IPS-NIHi7 (cell line): ENCODE data around the gene ISCA2.
A peak's percentile ranks its signal among the peaks of the same experiment; 100 is the strongest.
"Not testable (repeated sequence)": the region's sequence is repeated elsewhere in the genome, so short reads cannot be mapped to it uniquely, and the experiment has no call there.

Source experiments
- DNase-seq: peaks from one replicate; pipeline ENCODE4 v3.0.0; 2012; ENCODE audit warnings: mixed read lengths; ENCODE audit errors: extremely low spot score

Gene ISCA2, protein sequence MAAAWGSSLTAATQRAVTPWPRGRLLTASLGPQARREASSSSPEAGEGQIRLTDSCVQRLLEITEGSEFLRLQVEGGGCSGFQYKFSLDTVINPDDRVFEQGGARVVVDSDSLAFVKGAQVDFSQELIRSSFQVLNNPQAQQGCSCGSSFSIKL

DNA sequence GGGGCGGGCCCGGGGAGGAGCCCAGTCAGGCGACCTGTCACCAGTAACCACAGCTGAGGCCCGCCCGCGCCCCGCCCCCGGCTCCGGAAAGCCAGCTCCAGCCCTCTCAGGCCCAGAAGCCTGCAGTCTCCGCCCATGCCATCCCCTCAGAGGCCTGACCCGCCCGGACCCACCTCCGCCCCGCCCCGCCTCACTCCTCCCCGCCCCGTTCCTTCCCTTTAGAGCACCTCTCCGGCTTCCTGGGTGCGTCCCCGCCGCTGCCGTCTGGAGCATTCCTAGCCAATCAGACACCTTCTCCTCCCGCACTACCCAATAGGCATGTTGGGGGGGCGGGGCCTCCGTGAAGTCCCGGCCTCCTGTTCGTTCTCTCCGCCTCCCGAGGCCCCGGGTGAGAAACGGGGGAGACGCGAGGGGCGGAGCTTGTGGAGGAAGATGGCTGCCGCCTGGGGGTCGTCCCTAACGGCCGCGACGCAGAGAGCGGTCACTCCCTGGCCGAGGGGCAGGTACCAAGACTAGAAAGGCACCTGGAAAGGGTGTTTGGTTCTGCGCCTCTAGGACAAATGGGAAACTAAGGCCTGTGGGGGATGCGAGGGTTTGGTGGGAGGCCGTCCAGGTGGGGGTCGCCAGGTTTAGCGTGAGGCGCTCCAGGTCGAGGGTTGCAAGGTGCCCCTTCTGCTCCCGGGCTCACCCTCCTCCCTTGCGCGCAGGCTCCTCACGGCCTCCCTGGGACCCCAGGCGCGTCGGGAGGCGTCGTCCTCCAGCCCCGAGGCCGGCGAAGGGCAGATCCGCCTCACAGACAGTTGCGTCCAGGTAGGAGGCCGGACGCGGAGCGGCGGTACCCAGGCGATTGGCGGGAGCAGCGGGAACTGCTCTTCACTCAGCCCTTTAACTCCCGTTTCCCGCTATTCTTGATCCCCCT is at the start of gene ISCA2:
Gene ISCA2, plus strand, starts transcription at position 423 of the 919 bp plus-strand sequence. Its CDS starts 10 bp downstream, at position 433.
- DNase-seq: peak; percentile 99

DNA sequence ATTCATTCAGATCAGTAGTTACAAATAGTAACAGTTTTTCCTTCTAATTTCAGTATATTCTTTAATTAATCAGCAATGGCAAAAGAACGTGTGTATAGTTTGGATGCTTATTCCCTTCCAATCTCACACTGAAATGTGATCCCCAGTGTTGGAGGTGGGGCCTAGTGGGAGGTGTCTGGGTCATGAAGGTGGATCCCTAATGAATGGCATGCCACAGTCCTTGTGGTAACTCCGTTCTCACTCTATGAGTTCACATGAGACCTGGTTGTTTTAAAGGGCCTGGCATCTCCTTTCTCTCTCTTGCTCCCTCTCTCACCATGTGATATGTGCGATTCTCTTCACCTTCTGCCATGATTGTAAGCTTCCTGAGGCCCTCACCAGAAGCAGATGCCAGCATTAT is 48.7 kb upstream of the ISCA2 start:
- DNase-seq: no peak

DNA sequence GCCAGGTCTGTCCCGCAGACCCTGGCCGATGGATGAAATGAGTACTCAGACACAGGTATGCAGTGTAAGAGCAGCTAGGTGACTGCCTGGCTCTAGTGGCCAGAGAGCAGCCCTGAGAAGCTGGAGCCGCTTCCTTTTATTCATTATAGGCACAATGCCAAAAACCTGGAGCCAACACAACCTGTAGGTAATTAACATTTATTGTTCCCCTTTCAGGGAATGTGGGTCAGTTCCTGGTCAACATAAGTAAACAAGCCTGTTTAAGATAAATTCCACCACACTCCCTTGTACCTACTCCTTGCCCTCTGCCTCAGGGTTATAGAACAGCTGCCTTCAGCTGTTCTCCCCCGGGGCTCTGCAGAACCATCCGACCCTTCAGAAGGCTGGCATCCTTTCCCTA is 39.2 kb upstream of the ISCA2 start:
- DNase-seq: not testable (repeated sequence)

DNA sequence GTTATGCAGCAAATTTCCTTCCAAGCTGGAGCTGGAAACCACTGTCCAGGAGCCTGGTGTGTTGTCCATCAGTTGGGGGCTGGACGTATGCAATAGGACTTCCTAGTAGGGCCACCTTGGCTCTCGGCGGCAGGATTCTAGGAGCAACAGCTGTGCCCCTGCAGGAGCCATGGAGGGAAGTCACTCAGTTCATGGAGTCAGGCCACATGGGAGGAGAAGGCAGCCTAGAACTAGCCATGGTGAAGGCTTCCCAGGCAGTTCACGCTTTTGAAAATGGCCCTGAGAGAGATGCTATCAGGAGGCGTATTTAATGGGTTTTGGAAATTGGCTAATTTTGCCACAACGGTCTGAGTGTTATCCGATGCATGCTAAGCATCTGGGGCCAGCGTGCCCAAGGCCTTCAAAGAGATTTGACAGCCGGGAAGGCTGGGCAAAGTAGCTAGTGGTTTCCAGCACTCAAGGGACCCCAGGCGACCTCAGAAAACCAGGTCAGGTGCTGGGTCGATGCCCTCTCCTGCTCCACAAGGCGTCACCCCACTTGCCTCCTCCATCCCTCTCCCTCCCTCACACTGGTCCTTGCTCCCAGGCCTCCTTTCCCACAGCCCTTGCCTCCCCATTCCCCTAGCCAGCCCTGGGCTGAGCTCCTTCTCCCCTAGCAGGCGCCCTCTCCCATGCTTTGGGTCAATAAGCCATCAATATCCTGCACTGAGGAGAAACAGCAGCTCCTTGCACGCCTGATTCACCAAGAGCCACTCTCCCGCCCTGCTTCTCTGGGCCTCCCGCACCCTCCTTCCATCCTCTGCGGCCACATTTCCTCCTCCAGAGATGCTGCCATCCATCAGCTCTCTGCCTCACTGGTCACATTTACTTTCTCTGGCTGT is 36.6 kb upstream of the ISCA2 start:
- no peak for DNase-seq

GRCh38 chr14:74457565-74457895 is 36.0 kb upstream of the ISCA2 start:
- DNase-seq: no peak

GRCh38 chr14:74459289-74459946 is 34.1 kb upstream of the ISCA2 start:
- DNase-seq: peak; percentile 84

GRCh38 chr14:74459976-74460375 is 33.6 kb upstream of the ISCA2 start:
- no peak for DNase-seq

GRCh38 chr14:74462993-74463392 is 30.6 kb upstream of the ISCA2 start:
- DNase-seq: no peak

- no peak for DNase-seq
Measured at GRCh38 chr14:74463697-74464096, 29.9 kb upstream of the ISCA2 start.

DNA sequence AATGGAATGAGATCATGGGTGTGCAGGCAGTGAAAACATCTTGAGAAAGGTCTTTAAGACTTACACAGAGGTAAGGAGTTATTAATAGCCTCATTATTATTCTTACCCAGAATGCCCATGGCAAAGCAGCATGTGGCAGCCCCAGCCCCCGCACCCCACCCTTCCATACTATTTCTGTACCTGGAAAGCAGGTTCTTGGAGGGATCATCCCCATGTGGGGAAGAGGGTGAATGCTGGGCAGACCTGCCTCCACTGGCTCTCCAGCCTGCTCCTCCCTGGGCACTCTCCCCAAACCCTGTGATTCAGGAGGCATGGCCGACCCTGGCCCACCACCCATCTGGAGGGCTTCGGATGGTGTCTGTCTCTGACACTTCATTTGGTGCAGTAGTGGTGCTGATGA is 28.8 kb upstream of the ISCA2 start:
- no peak for DNase-seq

DNA sequence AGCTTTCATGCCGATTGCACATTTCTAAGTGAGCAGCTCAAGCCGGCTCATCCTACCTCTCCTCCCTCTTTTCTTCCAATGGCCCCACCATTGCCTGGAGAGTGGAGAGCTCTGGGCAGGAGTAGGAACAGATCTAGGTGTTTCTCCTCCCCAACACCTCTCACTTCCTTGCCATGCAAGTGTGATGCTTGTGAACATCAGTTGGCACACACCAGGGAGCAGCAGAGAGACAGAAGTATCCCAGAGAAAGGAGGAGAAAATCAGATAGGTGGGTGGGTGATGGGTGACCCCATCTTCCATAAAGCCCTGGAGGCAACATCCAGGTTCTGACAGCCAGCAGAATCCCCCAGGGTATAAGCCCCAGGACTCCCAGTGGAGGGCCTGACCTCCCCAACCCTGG is 28.2 kb upstream of the ISCA2 start:
- no peak for DNase-seq

GRCh38 chr14:74468513-74468912 is 25.1 kb upstream of the ISCA2 start:
- DNase-seq: no peak

DNA sequence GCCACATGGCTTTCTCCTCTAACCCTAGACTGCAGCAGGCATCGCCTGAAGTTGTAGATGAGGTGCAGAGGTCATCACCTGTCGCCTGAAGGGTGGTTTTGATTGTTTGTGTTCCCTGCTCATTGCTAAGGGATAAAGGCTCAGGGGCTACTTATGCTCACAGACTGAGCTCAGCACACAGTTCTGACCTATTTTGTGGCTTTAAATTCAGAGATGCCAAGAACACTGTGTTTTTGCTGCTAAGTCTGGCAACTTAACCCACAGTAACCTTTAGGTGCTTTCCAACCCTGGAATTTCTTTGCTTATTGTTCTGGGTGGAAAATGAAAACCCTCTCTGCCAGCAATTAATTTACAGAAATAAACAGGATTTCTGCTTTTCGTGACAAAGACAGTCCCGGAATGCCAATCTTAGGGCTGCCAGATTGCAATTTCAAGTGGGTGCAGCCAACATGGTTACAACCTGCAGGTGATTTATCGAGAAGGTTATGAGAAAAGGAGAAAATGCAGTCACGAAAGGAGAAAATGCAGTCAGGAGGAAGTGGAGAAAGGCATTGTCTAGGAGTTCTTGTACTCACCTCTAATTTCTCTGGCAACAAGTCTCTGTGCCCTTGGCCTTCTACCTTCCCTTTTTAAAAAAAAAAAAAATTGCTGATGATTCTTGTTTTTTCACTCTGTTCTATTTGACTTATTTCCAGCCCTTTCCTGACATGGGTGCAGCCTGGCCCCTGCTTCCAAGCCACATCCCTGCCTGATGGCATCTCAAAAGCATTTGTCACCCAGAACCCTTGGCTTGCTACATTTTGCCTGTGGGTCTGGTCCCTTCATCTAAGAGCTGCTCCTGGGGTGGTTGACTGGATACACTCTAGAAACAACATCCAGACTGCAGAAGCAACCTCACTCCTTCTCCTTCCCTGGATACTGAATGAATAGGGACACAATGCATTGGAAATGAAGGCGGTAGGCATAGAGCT is 23.7 kb upstream of the ISCA2 start:
- no peak for DNase-seq

DNA sequence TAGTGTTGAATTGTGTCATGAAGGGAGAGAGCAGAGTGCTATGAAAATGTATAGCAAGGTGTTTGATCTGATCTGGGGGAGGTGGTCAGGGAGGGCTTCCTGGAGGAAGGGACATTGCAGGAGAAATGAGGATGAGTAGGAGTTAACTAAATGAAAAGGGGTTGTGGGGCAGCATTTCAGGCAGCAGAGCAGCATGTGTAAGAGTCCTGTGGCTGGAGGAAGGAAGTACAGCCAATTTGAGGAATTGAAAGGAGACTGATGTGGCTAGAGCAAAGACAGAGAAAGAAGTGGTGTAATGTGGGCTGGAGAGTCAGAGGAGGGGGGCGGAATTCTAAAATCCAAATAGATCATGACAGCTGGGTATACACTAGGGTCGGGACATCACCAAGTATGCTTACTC is 21.0 kb upstream of the ISCA2 start:
- DNase-seq: no peak

DNA sequence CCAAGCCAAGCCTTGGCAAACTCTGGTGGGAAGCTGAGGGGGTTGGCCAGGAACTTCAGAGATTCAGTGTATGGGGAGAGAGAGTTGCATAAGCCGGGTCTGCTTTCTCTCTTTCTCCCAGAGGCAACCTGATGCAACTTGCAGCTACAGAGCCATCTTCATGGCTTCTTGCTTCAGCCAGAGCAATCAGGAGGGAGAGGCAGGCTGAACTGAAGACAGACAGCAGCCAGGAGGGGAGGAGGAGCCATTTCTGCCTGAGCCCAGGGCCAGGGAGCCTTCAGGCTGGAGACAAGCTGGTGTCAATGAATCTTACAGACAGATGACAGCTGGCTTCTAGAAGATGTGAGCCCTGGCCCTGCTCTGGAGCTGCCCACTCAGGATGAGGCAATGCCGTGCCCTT is 19.2 kb upstream of the ISCA2 start:
- DNase-seq: no peak

GRCh38 chr14:74475678-74476077 is 17.9 kb upstream of the ISCA2 start:
- DNase-seq: no peak

GRCh38 chr14:74476107-74476506 is 17.5 kb upstream of the ISCA2 start:
- no peak for DNase-seq

DNA sequence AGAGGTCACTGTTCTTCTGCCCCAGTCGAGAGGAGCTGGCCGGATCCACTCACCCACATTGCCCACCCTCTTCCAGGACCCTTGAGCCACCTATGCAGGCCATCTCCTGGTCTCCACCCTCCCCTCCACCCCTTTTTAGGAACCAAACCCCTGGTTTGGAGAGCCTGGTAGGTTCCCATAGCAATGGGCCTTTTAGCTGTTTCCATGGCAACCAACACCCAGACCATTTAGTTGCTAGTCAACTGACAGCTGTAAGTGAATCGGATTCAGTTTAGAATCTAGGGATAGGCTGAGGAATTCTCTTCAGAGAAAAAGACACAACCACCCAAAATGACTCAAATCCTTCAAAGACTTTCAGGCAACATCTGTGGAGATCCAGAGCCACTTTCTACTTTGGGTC is 17.0 kb upstream of the ISCA2 start:
- DNase-seq: no peak

DNA sequence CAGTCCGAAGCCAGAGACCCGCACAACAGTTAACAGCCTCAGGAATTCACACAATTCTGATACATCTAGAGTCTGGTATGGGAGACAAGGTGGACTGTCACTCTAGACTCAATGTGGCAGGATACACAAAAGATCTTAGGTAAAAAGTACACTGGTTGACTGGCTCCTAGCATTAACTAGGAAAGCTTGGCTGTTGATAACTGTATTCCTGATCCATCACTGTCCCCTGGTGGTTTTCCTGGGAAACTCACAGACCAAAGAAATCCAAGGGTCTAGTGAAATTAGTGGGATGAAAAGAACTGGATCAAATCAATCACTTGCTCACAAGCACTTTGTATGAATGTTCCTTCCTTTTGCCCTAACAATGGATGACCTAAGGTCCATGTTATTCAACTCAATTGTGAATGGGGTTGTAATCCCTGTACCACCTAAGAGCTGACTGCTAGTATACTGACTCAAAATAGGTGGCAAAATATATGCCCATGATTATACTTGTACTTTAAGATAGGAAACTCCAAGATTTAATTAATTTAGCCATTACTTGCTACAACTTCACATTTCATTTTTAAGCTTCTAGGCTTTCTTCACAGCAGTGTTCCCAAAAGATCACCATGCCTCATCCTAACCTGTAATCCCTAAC is 14.4 kb upstream of the ISCA2 start:
- DNase-seq: peak; percentile 60

DNA sequence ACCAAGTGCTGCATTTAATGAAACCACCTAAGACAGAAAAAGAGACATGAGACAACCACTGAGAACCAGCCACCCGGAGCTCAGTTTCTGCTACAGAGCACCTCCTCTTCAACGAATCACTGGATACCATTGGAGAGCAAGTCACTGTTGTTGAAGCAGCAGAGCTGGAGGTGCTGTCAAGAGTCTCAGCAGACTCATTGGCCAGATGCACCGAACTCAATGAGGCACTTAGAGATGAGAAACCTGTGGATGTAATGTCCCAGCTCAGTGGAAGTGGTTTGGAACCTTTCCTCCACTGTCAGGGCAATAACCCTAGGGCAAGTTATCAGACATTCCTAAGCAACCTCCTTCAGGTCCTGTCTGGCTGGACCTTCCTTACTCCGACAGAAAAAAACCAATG is 13.5 kb upstream of the ISCA2 start:
- no peak for DNase-seq
